ENCODE measurements around the gene DLAT.

DLAT gene

GRCh38 chr11:112100462-112100861 is 75.3 kb downstream of the DLAT start:
- Histone ChIP-seq H3K4me3 (ENCODE audit: low read depth in 1 of 5, low read length in 5 of 5) (no peak overlapping the region), H3K27me3 (ENCODE audit: control insufficient read depth in 5 of 5, insufficient read depth in 4 of 5, low read length in 5 of 5) (no peaks in the 10 kb centered on the region), H3K9me3 (ENCODE audit: control insufficient read depth in 5 of 5, low read length in 5 of 5) (no peaks in the 10 kb centered on the region), H3K9ac (ENCODE audit: low read length in 5 of 5) (no peak overlapping the region), H3K4me1 (ENCODE audit: control insufficient read depth in 5 of 5, insufficient read depth in 5 of 5, low read length in 5 of 5) (no peaks in the 10 kb centered on the region), H3K27ac (ENCODE audit: low read depth, low read length) (no peak overlapping the region), H3K36me3 (ENCODE audit: control insufficient read depth in 5 of 5, insufficient read depth in 5 of 5, low read length in 5 of 5) (peaks cover 11 to 22% (median 18%) of the 10 kb centered on the region in 5 donors)

GRCh38 chr11:112103446-112103845 is 78.2 kb downstream of the DLAT start:
- peaks cover 0 to 5% (median 3%) of the 10 kb centered on the region in 5 donors for H3K36me3 ChIP-seq (ENCODE audit: control insufficient read depth in 5 of 5, insufficient read depth in 5 of 5, low read length in 5 of 5)
- H3K27ac ChIP-seq (ENCODE audit: low read depth, low read length), result no peak overlapping the region
- no peak overlapping the region for H3K9ac ChIP-seq (ENCODE audit: low read length in 5 of 5)
- no peak overlapping the region for H3K4me3 ChIP-seq (ENCODE audit: low read depth in 1 of 5, low read length in 5 of 5)
- no peaks in the 10 kb centered on the region for H3K9me3 ChIP-seq (ENCODE audit: control insufficient read depth in 5 of 5, low read length in 5 of 5)
- H3K27me3 ChIP-seq (ENCODE audit: control insufficient read depth in 5 of 5, insufficient read depth in 4 of 5, low read length in 5 of 5), result no peaks in the 10 kb centered on the region
- H3K4me1 ChIP-seq (ENCODE audit: control insufficient read depth in 5 of 5, insufficient read depth in 5 of 5, low read length in 5 of 5), result no peaks in the 10 kb centered on the region

- no peak overlapping the region for H3K27ac ChIP-seq (ENCODE audit: low read depth, low read length)
- H3K9me3 ChIP-seq (ENCODE audit: control insufficient read depth in 5 of 5, low read length in 5 of 5), result peaks cover 0 to 2% (median 0%) of the 10 kb centered on the region in 5 donors
- H3K9ac ChIP-seq (ENCODE audit: low read length in 5 of 5), result no peak overlapping the region
- H3K36me3 ChIP-seq (ENCODE audit: control insufficient read depth in 5 of 5, insufficient read depth in 5 of 5, low read length in 5 of 5), result peaks cover 0 to 10% (median 3%) of the 10 kb centered on the region in 5 donors
- no peaks in the 10 kb centered on the region for H3K27me3 ChIP-seq (ENCODE audit: control insufficient read depth in 5 of 5, insufficient read depth in 4 of 5, low read length in 5 of 5)
- H3K4me3 ChIP-seq (ENCODE audit: low read depth in 1 of 5, low read length in 5 of 5), result no peak overlapping the region
- no peaks in the 10 kb centered on the region for H3K4me1 ChIP-seq (ENCODE audit: control insufficient read depth in 5 of 5, insufficient read depth in 5 of 5, low read length in 5 of 5)
Observed at GRCh38 chr11:112106070-112106469, 80.9 kb downstream of the DLAT start.

All from subcutaneous abdominal adipose tissue (tissue), 5 donors.